ENCODE data around the gene VEPH1.

DNA sequence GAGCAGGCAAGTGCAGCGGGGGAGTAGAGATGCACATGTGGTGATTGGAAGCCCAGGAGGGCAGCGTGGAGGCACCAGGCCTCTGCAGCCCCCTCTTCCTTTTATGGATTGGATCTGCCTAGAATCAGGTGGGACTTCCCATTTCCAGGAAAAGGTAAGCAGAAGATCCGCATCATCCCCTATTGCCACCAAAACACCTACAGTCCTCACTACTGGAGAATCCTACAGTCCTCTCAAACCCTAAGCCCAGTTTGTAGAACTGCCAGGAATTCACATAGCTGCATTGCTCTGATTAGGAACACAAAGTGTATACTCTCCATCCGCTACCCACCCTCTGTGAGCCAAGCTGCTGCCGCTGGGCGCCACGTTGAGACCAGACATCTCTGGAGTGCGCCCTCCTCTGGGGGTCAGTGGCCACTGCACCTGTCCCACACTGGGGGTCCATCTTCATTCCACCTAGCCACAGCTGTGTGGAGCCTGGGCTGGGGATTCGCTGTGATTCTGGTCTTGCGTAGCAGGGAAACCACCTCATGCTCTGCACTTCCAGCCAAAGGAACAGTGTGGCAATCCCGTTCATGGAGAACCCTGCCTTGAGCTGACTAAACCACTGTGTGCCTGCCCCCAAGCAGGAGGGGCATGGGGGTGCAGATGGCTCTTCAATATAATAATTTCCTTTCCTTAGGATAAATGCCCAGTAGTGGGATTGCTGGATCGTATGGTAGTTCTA lies 155.5 kb downstream of the VEPH1 start:
- TF ChIP-seq, protein P1, sequence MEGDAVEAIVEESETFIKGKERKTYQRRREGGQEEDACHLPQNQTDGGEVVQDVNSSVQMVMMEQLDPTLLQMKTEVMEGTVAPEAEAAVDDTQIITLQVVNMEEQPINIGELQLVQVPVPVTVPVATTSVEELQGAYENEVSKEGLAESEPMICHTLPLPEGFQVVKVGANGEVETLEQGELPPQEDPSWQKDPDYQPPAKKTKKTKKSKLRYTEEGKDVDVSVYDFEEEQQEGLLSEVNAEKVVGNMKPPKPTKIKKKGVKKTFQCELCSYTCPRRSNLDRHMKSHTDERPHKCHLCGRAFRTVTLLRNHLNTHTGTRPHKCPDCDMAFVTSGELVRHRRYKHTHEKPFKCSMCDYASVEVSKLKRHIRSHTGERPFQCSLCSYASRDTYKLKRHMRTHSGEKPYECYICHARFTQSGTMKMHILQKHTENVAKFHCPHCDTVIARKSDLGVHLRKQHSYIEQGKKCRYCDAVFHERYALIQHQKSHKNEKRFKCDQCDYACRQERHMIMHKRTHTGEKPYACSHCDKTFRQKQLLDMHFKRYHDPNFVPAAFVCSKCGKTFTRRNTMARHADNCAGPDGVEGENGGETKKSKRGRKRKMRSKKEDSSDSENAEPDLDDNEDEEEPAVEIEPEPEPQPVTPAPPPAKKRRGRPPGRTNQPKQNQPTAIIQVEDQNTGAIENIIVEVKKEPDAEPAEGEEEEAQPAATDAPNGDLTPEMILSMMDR (IDR thresholded peaks at IDR 0.05) = no peak
- no peak for TF ChIP-seq POLR2A (IDR thresholded peaks at IDR 0.05)

Data from lower leg skin (tissue), 3 donors.